Measurements from ENCODE around the gene APOBEC3B.
A peak's percentile ranks its signal among the peaks of the same experiment; 100 is the strongest.
"Not testable (repeated sequence)": the region's sequence is repeated elsewhere in the genome, so short reads cannot be mapped to it uniquely, and the experiment has no call there.

APOBEC3B gene

DNA sequence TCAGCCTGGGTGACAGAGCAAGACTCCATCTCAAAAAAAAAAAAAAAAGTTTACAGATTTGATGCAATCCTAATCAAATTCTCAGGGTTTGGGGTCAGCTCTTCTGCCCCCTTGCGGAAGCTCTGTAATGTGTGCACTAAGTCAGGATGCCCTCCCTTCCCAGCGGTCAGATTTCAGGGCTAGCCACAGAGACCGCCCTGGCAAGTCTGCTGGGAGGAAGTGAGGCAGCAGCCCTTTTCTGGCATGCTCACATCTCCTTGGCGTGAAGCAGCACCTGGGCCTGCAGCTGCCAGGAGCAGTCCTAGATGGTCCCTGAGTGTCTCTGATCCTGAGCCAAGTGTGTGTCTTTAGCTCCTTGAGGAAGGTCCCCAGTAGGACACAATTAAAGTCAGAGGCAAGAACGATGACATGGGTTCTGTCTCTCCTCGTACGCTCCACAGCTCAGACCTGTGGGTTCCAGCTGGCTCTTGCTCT is 21.1 kb downstream of the APOBEC3B start:
- DNase-seq, result peak; percentile 84

DNA sequence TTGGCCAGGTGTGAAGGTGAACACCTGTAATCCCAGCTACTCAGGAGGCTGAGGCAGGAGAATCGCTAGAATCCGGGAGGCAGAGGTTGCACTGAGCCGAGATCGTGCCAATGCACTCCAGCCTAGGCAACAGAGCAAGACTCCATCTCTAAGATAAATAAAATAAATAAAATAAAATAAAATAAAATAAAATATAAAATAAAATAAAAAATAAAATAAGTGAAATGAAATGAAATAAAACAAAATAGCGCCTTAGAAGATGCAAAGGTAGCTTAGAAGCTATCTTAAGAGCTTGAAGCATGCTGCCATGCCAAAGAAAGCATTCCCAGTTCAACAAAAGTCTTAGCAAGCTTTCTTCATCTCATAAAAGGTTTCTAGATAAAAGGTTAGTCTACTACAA is 25.0 kb downstream of the APOBEC3B start:
- DNase-seq, result no peak

DNA sequence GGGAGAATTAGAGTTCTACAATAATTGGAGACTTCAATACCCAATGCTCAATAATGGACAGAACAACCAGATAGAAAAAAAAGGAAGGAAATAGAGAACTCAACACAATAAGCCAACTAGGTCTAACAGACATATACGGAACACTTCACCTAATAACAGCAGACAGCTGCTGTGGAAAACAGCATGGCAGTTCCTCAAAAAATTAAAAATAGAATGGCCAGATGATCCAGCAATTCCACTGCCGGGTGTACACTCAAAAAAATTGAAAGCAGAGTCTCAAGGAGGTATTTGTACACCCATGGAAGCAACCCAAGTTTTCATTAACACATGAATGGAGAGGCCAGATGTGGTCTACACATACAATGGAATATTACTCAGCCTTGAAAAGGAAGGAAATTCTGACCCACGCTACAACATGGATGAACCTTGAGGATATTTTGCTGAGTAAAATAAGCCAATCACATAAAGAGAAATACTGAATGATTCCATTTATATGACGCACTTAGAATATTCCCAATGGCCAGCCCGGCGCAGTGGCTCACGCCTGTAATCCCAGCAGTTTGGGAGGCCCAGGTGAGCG is 26.2 kb downstream of the APOBEC3B start:
- not testable (repeated sequence) for DNase-seq

DNA sequence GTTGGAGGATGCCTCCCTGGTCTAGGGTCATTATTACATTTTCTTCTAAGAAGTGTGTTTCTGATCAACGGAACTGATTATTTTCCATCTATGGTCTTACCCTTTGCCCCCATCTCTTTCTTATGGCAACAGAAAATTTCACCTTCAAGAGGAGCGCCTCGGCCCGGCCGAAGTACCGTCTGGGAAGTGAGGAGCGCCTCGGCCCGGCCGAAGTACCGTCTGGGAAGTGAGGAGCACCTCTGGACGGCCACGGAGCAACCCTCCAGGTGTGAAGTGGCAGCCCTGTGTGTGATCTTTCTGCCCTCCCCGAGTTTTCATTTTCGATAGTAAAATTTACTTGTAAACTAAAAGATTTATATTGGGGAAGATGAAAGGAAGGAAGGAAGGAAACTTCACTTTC is 28.8 kb downstream of the APOBEC3B start:
- no peak for DNase-seq

DNA sequence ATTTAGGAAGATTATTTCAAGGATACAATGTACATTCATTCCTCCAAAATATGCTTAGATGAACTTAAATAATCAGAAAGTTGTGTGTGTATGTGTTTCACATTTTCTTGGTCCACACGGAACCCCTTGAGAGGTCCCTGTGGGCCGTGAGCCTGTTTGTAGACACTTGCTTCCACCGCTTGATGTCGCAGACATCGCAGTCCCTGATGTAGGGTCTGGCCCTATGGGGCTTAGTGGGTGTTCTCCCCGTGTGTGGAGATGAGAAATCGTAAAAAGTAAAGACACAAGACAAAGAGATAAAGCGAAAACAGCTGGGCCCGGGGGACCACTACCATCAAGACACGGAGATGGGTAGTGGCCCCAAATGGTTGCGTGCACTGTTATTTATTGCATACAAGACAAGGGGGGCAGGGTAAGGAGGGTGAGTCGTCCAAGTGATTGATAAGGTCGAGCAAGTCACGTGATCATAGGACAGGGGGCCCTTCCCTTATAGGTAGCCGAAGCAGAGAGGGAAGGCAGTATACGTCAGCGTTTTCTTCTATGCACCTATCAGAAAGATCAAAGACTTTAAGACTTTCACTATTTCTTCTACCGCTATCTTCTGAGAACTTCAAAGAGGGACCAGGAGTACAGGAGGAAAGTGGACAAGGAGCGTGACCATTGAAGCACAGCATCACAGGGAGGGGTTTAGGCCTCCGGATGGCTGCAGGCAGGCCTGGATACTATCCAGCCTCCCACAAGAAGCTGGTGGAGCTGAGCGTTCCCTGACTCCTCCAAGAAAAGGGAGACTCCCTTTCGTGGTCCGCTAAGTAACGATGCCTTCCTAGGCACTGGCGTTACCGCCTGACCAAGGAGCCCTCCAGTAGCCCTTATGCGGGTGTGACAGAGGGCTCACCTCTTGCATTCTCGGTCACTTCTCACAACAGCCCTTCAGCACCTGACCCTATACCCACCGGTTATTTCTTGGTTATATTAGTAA is 30.7 kb downstream of the APOBEC3B start:
- DNase-seq, result no peak

DNA sequence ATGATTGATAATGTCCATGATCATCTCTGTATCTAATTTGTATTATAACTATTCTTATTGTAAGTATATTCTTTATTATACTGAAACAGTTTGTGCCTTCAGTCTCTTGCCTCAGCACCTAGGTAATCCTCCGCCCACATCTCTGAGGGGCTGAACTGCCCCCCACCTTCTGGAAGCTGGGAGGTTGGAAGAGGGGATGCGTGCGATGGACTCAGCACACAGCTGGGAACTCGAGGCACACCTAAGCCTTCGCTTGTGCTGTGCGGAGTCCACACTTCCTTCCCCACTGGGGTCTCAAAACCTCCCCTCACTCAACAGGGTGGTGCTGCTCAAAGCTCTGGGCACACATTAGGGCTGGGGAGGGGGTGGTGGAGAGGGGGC is 31.4 kb downstream of the APOBEC3B start:
- not testable (repeated sequence) for DNase-seq

DNA sequence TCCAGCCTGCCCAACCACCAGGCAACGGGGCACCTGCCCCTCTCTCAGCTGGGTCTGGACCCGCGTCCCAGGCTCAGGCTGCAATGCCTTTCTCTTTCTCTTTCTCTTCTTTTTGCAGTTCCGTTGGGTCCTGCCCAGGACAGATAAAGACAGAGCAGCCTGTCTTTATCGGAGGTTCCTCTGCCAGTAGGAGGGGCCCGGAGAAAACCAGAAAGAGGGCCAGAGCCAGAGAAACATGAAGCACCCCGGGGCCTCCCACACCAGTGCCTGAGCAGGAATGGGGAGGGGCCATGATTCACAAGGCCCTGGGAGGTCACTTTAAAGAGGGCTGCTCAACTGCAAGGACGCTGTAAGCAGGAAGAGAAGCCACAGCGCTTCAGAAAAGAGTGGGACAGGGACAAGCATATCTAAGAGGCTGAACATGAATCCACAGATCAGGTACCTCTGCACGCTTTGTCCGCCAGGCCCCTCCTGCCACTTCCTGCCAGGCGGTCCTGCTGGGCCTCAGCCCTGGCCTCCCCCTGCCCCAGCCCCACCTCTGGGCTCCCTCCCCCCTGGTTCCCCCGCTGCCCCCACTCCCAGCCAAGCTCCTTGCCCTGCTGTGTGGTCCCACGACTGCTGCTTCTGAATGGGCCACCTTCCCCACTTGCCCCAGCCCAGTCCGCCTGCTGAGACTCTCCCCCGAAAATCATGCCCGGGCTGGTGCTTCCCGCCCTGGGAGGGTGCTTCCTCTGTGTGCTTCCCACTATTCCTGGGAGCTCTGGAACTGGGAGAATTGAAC is 32.0 kb downstream of the APOBEC3B start, which contains the start of gene APOBEC3C:
Gene APOBEC3C, plus strand, starts transcription at position 316 of the 781 bp plus-strand sequence. Its CDS starts 106 bp downstream, at position 422.
- DNase-seq, result peak; percentile 86

DNA sequence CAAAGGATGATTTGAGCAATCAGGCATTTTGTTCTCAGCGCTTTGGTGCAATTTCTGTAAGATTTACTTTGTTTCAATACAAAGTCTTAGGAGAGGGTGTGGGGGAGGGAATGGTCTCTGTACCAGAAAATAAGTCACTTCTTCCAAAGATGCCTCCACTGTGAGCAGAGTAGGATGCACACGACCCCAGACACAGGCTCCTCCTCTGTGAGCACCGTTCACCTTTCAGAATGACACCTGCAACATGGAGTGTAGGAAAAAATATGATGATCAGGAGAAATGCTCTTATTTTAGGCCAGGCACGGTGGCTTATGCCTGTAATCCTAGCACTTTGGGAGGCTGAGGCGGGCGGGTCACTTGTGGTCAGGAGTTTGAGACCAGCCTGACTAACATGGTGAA is 32.6 kb downstream of the APOBEC3B start:
- DNase-seq, result not testable (repeated sequence)

DNA sequence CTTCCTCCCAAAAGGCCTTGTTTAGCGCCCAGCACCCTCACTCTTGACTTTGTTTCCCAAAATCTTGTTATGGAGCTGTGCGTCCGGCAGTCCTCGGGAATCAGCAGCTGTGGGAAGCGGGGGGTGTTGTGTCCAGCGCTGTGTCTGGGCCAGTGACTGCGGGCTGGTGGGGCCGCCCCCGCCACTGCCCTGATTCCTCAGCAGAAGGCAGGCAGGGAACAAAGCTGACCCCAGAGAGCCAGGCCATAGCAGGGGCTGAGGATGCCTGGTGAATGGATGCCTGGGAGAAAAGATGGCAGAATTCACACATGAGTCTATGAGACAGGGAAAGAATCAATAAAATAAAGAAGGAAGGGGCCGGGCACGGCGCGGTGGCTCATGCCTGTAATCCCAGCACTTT is 34.4 kb downstream of the APOBEC3B start:
- DNase-seq, result no peak

DNA sequence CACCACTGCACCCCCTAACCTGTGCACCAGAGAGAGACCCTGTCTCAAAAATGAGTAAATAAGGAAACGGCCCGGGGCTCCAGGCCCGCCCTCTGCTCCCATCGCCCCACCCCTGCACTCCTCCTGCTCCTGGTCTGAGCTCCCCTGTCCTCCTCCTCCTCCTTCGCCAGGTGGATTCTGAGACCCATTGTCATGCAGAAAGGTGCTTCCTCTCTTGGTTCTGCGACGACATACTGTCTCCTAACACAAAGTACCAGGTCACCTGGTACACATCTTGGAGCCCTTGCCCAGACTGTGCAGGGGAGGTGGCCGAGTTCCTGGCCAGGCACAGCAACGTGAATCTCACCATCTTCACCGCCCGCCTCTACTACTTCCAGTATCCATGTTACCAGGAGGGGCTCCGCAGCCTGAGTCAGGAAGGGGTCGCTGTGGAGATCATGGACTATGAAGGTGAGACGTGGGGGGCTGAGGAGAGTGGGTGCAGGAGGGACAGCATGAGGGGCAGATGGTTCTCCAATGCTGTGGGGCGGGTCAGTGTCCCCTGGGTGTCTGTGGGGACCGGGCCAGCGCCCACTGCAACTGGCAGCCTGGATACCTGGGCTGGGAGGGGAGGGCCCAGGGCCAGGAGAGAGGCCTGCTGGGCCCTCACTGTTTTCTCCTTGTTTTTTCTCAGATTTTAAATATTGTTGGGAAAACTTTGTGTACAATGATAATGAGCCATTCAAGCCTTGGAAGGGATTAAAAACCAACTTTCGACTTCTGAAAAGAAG is 35.6 kb downstream of the APOBEC3B start:
- DNase-seq, result no peak

DNA sequence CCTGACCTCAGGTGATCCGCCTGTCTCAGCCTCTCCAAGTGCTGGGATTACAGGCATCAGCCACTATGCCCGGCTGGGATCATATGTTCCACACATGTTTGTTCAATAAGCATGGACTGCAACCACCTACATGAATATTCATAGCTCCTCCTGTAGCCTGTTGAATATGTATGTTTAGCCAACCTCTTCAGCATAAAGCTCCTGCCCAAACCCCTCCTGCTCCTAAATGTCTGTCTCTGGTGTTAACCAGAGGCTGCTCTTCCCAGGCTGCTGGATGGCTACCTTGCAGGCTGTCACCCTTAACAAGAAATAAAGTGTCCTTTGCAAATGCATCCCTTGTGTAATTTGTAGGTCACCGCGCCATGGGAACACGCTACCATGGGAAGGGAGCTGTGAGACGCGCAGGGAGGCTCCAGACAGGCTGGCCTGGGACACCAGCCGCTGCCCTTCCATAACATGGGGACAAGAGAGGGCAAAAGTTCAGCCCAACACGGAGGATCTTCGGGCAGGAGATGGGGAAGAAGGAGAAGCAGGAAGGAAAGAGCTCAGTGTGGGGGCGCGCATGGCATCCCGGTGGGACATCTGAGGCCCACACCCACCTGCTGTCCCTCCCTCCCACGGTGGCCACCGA is 38.0 kb downstream of the APOBEC3B start:
- not testable (repeated sequence) for DNase-seq

DNA sequence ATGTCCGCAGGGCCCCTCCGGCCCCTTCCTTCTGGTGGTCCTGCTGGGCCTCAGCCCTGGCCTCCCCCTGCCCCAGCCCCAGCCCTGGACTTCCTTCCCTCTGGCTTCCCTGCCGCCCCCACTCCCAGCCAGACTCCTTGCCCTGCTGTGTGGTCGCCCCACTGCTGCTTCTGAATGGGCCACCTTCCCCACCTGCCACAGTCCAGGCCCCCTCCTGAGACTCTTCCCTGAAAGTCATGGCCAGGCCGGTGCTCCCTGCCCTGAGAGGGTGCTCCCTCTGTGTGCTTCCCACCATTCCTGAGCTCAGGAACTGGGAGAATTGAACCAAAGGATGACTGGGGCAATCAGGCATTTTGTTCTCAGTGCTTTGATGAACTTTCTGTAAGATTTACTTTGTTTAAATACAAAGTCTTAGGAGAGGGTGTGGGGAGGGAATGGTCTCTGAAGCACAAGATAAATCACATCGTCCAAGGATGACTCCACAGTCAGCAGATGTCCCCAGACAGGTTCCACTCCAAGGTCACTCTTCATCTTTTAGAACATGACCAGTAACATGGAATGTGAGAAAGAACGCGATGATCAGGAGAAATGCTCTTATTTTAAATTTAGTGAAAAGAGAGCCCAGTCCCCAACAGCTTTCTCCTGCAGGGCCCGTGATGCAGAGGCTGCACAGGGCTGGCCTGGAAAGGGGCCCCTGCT is 39.6 kb downstream of the APOBEC3B start:
- no peak for DNase-seq

DNA sequence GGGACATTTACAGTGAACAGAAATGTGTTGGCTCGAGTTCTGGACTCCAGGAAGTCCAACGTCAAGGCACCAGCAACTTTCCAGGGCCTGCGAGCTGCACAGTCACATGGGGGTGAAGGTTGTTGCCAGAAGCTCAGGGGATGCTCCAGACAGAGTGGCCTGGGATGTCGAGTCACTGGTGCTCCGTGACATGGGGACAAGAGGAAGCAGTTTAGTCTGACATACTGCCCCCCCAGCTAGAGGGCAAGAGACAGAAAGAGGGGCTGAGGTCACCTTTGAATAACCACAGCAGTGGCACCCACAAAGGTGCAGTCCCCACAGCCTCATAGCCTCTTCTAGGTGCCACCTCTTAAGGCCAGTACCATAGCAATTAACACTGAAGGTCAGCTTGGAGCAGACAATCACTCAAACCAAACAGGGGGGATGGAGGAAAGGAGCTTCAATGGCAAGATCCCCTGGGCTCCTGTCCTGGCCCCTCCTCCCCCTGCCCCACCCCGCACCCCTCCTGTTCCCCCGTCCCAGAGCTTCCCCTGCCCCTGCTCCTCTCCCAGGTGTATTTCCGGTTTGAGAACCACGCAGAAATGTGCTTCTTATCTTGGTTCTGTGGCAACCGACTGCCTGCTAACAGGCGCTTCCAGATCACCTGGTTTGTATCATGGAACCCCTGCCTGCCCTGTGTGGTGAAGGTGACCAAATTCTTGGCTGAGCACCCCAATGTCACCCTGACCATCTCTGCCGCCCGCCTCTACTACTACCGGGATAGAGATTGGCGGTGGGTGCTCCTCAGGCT is 42.6 kb downstream of the APOBEC3B start:
- DNase-seq, result no peak

DNA sequence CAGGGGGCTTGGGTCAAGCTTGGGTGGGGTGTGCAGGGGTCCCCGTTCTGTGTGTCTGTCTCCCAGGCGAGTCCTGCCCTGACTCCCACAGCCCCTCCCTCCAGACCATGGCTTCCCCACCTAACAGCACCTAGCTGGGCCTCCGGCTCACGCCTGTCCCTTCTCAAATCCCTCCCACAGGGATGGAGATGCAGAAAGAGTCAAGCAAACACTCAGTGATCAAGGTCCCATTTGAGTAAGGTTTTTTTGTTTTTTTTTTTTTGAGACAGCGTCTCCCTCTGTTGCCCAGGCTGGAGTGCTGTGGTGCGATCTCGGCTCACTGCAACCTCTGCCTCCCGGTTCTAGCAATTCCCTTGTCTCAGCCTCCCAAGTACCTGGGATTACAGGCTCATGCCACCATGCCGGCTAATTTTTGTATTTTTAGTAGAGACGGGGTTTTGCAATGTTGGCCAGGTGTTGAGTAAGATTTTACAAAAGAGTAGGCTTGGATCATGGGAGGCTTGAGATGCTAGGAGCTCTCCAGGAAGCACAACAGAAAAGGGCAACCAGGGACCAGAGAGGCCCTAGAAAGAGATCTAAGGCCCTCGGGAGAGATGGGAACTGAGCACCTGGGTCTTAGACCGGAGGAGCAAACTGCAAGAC is 44.5 kb downstream of the APOBEC3B start:
- no peak for DNase-seq

DNA sequence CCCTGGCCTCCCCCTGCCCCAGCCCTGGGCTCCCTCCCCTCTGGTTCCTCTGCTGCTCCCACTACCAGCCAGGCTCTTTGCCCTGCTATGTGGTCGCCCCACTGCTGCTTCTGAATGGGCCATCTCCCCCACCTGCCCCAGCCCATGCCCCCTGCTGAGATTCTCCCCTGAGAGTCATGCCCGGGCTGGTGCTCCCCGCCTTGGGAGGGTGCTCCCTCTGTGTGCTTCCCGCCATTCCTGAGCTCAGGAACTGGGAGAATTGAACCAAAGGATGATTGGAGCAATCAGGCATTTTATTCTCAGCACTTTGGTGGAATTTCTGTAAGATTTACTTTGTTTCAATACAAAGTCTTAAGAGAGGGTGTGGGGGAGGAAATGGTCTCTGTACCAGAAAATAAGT is 45.6 kb downstream of the APOBEC3B start:
- DNase-seq, result no peak

DNA sequence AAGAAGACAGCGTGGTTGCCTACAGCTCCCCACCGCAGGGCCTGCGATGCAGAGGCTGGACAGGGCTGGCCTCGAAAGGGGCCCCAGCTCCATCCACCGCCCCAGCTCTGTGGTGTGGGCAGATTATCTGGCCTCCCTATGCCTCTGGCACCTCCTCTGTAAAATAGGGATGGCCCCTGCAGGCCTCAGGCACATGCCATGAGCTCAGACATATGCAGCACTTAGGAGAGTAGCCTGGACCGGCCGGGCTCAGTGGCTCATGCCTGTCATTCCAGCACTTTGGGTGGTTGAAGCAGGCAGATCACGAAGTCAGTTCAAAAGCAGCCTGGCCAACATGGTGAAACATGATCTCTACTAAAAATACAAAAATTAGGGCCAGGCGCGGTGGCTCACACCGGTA is 46.1 kb downstream of the APOBEC3B start:
- no peak for DNase-seq

DNA sequence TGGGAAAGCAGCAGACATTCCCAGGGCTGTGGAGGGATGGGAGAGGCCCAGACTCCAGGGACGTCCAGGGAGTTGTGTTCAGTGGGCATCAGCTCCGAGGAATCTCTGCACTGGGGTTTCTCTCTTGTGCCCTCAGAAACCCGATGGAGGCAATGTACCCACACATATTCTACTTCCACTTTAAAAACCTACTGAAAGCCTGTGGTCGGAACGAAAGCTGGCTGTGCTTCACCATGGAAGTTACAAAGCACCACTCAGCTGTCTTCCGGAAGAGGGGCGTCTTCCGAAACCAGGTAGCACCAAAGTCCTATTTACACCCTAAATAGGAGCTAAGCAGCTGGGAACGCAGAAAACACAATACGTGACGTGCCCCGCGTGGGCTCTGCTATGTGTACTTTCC is 47.1 kb downstream of the APOBEC3B start:
- DNase-seq, result no peak

DNA sequence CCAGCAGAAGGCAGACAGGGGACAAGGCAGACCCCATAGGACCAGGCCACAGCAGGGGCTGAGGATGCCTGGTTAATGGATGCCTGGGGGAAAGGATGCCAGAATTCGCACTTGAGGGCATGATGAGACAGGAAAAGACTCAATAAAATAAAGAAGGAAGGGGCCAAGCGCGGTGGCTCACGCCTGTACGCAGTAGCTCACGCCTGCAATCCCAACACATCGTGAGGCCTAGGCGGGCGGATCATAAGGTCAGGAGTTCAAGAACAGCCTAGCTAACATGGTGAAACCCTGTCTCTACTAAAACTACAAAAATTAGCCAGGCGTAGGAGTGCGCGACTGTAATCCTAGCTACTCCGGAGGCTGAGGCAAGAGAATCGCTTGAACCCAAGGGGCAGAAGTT is 48.6 kb downstream of the APOBEC3B start:
- DNase-seq, result no peak

DNA sequence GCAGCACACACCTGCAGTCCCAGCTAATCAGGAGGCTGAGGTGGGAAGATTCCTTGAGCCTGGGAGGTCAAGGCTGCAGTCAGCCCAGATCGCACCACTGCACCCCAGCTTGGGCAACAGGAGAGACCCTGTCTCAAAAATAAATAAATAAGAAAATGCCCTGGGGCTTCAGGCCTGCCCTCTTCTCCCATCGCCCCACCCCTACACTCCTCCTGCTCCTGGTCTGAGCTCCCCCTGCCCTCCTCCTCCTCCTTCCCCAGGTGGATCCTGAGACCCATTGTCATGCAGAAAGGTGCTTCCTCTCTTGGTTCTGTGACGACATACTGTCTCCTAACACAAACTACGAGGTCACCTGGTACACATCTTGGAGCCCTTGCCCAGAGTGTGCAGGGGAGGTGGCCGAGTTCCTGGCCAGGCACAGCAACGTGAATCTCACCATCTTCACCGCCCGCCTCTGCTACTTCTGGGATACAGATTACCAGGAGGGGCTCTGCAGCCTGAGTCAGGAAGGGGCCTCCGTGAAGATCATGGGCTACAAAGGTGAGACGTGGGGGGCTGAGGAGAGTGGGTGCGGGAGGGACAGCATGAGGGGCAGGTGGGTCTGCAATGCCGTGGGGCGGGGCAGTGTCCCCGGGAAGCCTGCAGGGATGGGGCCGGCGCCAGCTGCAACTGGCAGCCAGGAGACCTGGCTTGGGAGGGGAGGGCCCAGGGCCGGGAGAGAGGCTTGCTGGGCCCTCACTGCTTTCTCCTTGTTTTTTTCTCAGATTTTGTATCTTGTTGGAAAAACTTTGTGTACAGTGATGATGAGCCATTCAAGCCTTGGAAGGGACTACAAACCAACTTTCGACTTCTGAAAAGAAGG is 49.5 kb downstream of the APOBEC3B start:
- DNase-seq, result not testable (repeated sequence)

Data from HCEC 1CT (cell line).